Naive thymus-derived CD4-positive, alpha-beta T cell (primary cell): Measurements from ENCODE around the gene PLPPR3. TPM values are rescaled to one million over a fixed set of nuclear protein-coding genes. Genes with fewer than 3 reads are reported as not detected.

Source experiments
- ATAC-seq: fragments of 150-1000 bp; cut with Tn5 transposase; 2 replicates; pipeline ENCODE4 v1.10.0; 2021; ENCODE audit warnings: mild to moderate bottlenecking, moderate library complexity
- CTCF ChIA-PET: fragments of 350-600 bp; sonication (Branson Sonifier 250); formaldehyde crosslinking; loops from one replicate; lab custom pipeline; 2021; ENCODE audit warnings: antibody characterized with exemption; lab: Charles Lee
- POLR2A ChIA-PET: fragments of 350-600 bp; sonication (Branson Sonifier 250); formaldehyde crosslinking; loops from one replicate; lab custom pipeline; 2021; ENCODE audit warnings: antibody characterized with exemption, inconsistent platforms; lab: Charles Lee
- DNase-seq, 9 donors: peaks; one replicate each; pipeline versions ENCODE4 v3.0.0 to v3.0.0-alpha.2; 2020 to 2022; ENCODE audit warnings: mixed read lengths in 1 of 9
- H3K27ac ChIP-seq: one replicate; pipeline ENCODE4 v1.7.0; 2013; ENCODE audit warnings: mild to moderate bottlenecking, low read depth, low read length, moderate library complexity
- H3K27me3 ChIP-seq, 2 donors: one replicate each; pipeline ENCODE4 v1.7.0; 2013; ENCODE audit warnings: low read length in 2 of 2, mild to moderate bottlenecking in 2 of 2, moderate library complexity in 2 of 2; ENCODE audit not compliant: control insufficient read depth in 2 of 2, insufficient read depth in 2 of 2
- H3K36me3 ChIP-seq, 3 experiments: 1 replicate in 2 of 3; 2 replicates in 1 of 3; pipeline ENCODE4 v1.7.0; 2013; ENCODE audit warnings: low read length in 3 of 3, mild to moderate bottlenecking in 3 of 3, moderate library complexity in 1 of 3; ENCODE audit not compliant: insufficient read depth in 3 of 3, control insufficient read depth in 2 of 3
- H3K4me1 ChIP-seq, 2 donors: one replicate each; pipeline ENCODE4 v1.7.0; 2013; ENCODE audit warnings: low read length in 2 of 2, mild to moderate bottlenecking in 2 of 2, moderate library complexity in 1 of 2; ENCODE audit not compliant: control insufficient read depth in 2 of 2, insufficient read depth in 2 of 2
- H3K4me3 ChIP-seq: 2 replicates; pipeline ENCODE4 v1.7.0; 2013; ENCODE audit warnings: mild to moderate bottlenecking, low read length
- H3K9me3 ChIP-seq, 3 experiments: 1 replicate in 2 of 3; 2 replicates in 1 of 3; pipeline ENCODE4 v1.7.0; 2013; ENCODE audit warnings: low read length in 3 of 3; ENCODE audit not compliant: control insufficient read depth in 2 of 3
- H3K27ac Mint-ChIP-seq, 9 donors: one replicate each; pipeline ENCODE4 v1.8.0; 2020 to 2022; ENCODE audit warnings: mixed read lengths in 9 of 9, mild to moderate bottlenecking in 8 of 9, moderate library complexity in 5 of 9, inconsistent platforms in 2 of 9
- H3K27me3 Mint-ChIP-seq, 5 donors: one replicate each; pipeline ENCODE4 v1.8.0; 2021 to 2022; ENCODE audit warnings: mixed read lengths in 5 of 5, mild to moderate bottlenecking in 1 of 5
- H3K36me3 Mint-ChIP-seq, 5 donors: one replicate each; pipeline ENCODE4 v1.8.0; 2020 to 2022; ENCODE audit warnings: mixed read lengths in 5 of 5, mild to moderate bottlenecking in 3 of 5, inconsistent platforms in 1 of 5
- H3K4me1 Mint-ChIP-seq, 7 donors: one replicate each; pipeline ENCODE4 v1.8.0; 2020 to 2022; ENCODE audit warnings: mixed read lengths in 7 of 7, mild to moderate bottlenecking in 3 of 7, inconsistent platforms in 1 of 7
- H3K4me3 Mint-ChIP-seq, 10 donors: one replicate each; pipeline ENCODE4 v1.8.0; 2020 to 2022; ENCODE audit warnings: mild to moderate bottlenecking in 10 of 10, mixed read lengths in 10 of 10, moderate library complexity in 6 of 10, inconsistent platforms in 2 of 10
- H3K9me3 Mint-ChIP-seq, 11 donors: one replicate each; pipeline ENCODE4 v1.8.0; 2020 to 2022; ENCODE audit warnings: mixed read lengths in 11 of 11, mild to moderate bottlenecking in 4 of 11, inconsistent platforms in 1 of 11, moderate library complexity in 1 of 11
- intact Hi-C, 2 donors: fragments of 100-400 bp; cut with micrococcal nuclease; formaldehyde crosslinking; loops; one replicate each; pipeline ENCODE4 v1.15.1; 2023
- microRNA-seq: library from miRNA; unstranded; fragments of <30 nt; microRNA quantifications from one replicate; pipeline ENCODE4 v1.2.0, GENCODE V29; 2022; ENCODE audit warnings: borderline microRNAs expressed
- polyA plus RNA-seq, 2 donors: library from polyadenylated mRNA; unstranded; fragments of 300-500 nt; fragmentation: Illumina TruSeq; gene quantifications; one replicate each; pipeline ENCODE4 v1.2.3, GENCODE V29; 2021
- total RNA-seq, 6 experiments: library from RNA in 5 of 6; stranded (reverse) in 5 of 6; gene quantifications; 1 replicate in 5 of 6; 2 replicates in 1 of 6; pipeline ENCODE4 v1.2.3 and lab custom pipeline; 2021 to 2026

Gene PLPPR3
- total and polyA plus RNA-seq, 7 experiments from 2014 or later: not detected

DNA sequence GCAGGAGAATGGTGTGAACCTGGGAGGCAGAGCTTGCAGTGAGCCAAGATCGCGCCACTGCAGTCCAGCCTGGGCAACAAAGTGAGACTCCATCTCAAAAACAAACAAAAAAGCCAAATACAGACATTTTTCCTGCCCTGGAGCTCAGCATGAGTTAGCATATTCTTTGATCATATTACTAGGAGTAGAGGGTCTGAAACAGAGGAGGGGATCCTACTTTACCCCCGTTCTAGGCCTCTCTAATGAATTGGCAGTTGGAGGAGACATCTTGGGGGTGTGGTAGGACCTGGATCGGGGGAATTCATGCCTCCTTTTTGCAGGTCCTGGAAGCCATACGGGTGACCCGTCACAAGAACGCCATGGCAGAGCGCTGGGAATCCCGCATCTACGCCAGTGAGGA lies 58.6 kb downstream of the PLPPR3 start:
- intact Hi-C loops: no loop called here
- DNase-seq (no peak), ATAC-seq (no peak)
- Histone ChIP-seq H3K9me3 (peaks cover 0 to 12% (median 0%) of the 10 kb centered on the region in 3 experiments), H3K27ac (no peak overlapping the region), H3K4me3 (no peak overlapping the region), H3K36me3 (no peaks in the 10 kb centered on the region), H3K27me3 (no peaks in the 10 kb centered on the region), H3K4me1 (no peaks in the 10 kb centered on the region)
- CTCF ChIA-PET: no interaction called here
- H3K4me1 Mint-ChIP-seq: peaks cover 0 to 3% (median 0%) of the 10 kb centered on the region in 7 donors
- peaks cover 0 to 4% (median 3%) of the 10 kb centered on the region in 5 donors for H3K36me3 Mint-ChIP-seq
- no peak overlapping the region for H3K4me3 Mint-ChIP-seq
- no peak overlapping the region for H3K27ac Mint-ChIP-seq
- peaks cover 0 to 6% (median 4%) of the 10 kb centered on the region in 5 donors for H3K27me3 Mint-ChIP-seq
- H3K9me3 Mint-ChIP-seq: peaks cover 0 to 18% (median 6%) of the 10 kb centered on the region in 11 donors
- POLR2A ChIA-PET: no interaction called here

Small RNA genes within 50 kb of the gene (microRNA-seq; reads per million reads assigned to microRNA genes)
- 1.6 reads per million for gene MIR3187
- gene MIR4745: not detected

Other genes starting within 250 kb of the PLPPR3 start
- 100 to 1,000 TPM; 109 to 247 (median 120) TPM for gene BSG, start 249.4 kb downstream of the PLPPR3 start, total RNA-seq
- gene BSG, start 249.4 kb downstream of the PLPPR3 start, polyA plus RNA-seq: 100 to 1,000 TPM; 246 to 349 TPM
- gene HCN2, start 232.1 kb downstream of the PLPPR3 start, total RNA-seq: 1 to 10 TPM in 4 of 5 experiments, under 1 TPM in 1; 0.93 to 2.6 (median 2.2) TPM
- gene HCN2, start 232.1 kb downstream of the PLPPR3 start, polyA plus RNA-seq: not detected
- 100 to 1,000 TPM in 1 of 5 experiments, 10 to 100 TPM in 4; 61.2 to 105 (median 71.3) TPM for gene POLRMT, start 188.4 kb downstream of the PLPPR3 start, total RNA-seq
- gene POLRMT, start 188.4 kb downstream of the PLPPR3 start, polyA plus RNA-seq: 10 to 100 TPM; 37.4 to 51.8 TPM
- 1 to 10 TPM in 2 of 5 experiments, under 1 TPM in 2, not detected in 1; 0.17 to 1.8 (median 0.95) TPM for gene FGF22, start 182.1 kb downstream of the PLPPR3 start, total RNA-seq
- gene FGF22, start 182.1 kb downstream of the PLPPR3 start, polyA plus RNA-seq: not detected
- 100 to 1,000 TPM in 3 of 5 experiments, 10 to 100 TPM in 2; 75.1 to 110 (median 101) TPM for gene RNF126, start 158.7 kb downstream of the PLPPR3 start, total RNA-seq
- gene RNF126, start 158.7 kb downstream of the PLPPR3 start, polyA plus RNA-seq: 10 to 100 TPM; 55.3 to 70.3 TPM
- gene FSTL3, start 145.6 kb downstream of the PLPPR3 start, total RNA-seq: 1 to 10 TPM; 3.1 to 6.4 (median 5.0) TPM
- 1 to 10 TPM; 2.7 to 2.8 TPM for gene FSTL3, start 145.6 kb downstream of the PLPPR3 start, polyA plus RNA-seq
- gene PRSS57, start 126.5 kb downstream of the PLPPR3 start, total RNA-seq: 1 to 10 TPM in 1 of 5 experiments, under 1 TPM in 1, not detected in 3; 0.27 to 2.1 TPM
- gene PRSS57, start 126.5 kb downstream of the PLPPR3 start, polyA plus RNA-seq: not detected
- 1 to 10 TPM in 1 of 5 experiments, not detected in 4; 1.0 TPM for gene PALM, start 113.0 kb downstream of the PLPPR3 start, total RNA-seq
- not detected for gene PALM, start 113.0 kb downstream of the PLPPR3 start, polyA plus RNA-seq
- not detected for gene MISP, start 70.8 kb downstream of the PLPPR3 start, total RNA-seq
- not detected for gene MISP, start 70.8 kb downstream of the PLPPR3 start, polyA plus RNA-seq
- 100 to 1,000 TPM; 313 to 524 (median 326) TPM for gene PTBP1, start 24.5 kb downstream of the PLPPR3 start, total RNA-seq
- gene PTBP1, start 24.5 kb downstream of the PLPPR3 start, polyA plus RNA-seq: 100 to 1,000 TPM; 113 to 227 TPM
- 1 to 10 TPM in 1 of 5 experiments, under 1 TPM in 1, not detected in 3; 0.64 to 4.1 TPM for gene AZU1, start 5.9 kb upstream of the PLPPR3 start, total RNA-seq
- gene AZU1, start 5.9 kb upstream of the PLPPR3 start, polyA plus RNA-seq: not detected
- 1 to 10 TPM in 1 of 5 experiments, not detected in 4; 2.7 TPM for gene PRTN3, start 19.0 kb upstream of the PLPPR3 start, total RNA-seq
- not detected for gene PRTN3, start 19.0 kb upstream of the PLPPR3 start, polyA plus RNA-seq
- 1 to 10 TPM in 1 of 5 experiments, not detected in 4; 4.9 TPM for gene ELANE, start 30.3 kb upstream of the PLPPR3 start, total RNA-seq
- not detected for gene ELANE, start 30.3 kb upstream of the PLPPR3 start, polyA plus RNA-seq
- gene CFD, start 37.7 kb upstream of the PLPPR3 start, total RNA-seq: 10 to 100 TPM in 2 of 5 experiments, 1 to 10 TPM in 3; 1.3 to 58.0 (median 2.1) TPM
- gene CFD, start 37.7 kb upstream of the PLPPR3 start, polyA plus RNA-seq: 1 to 10 TPM; 4.9 to 8.0 TPM
- 10 to 100 TPM; 47.5 to 78.2 (median 67.6) TPM for gene MED16, start 71.2 kb upstream of the PLPPR3 start, total RNA-seq
- 100 to 1,000 TPM in 1 of 2 donors, 10 to 100 TPM in 1; 65.7 to 142 TPM for gene MED16, start 71.2 kb upstream of the PLPPR3 start, polyA plus RNA-seq
- not detected for gene RNU6-9, start 71.5 kb upstream of the PLPPR3 start, total RNA-seq
- gene RNU6-9, start 71.5 kb upstream of the PLPPR3 start, polyA plus RNA-seq: not detected
- gene R3HDM4, start 91.3 kb upstream of the PLPPR3 start, total RNA-seq: 100 to 1,000 TPM; 123 to 219 (median 184) TPM
- 100 to 1,000 TPM; 195 to 251 TPM for gene R3HDM4, start 91.3 kb upstream of the PLPPR3 start, polyA plus RNA-seq
- 1 to 10 TPM; 1.1 to 3.0 (median 1.7) TPM for gene KISS1R, start 95.4 kb upstream of the PLPPR3 start, total RNA-seq
- under 1 TPM; 0.72 to 0.85 TPM for gene KISS1R, start 95.4 kb upstream of the PLPPR3 start, polyA plus RNA-seq
- gene ARID3A, start 104.1 kb upstream of the PLPPR3 start, total RNA-seq: 10 to 100 TPM in 3 of 5 experiments, 1 to 10 TPM in 2; 7.1 to 33.1 (median 10.2) TPM
- under 1 TPM; 0.57 to 0.95 TPM for gene ARID3A, start 104.1 kb upstream of the PLPPR3 start, polyA plus RNA-seq
- gene WDR18, start 162.4 kb upstream of the PLPPR3 start, total RNA-seq: 10 to 100 TPM; 20.7 to 63.8 (median 48.5) TPM
- gene WDR18, start 162.4 kb upstream of the PLPPR3 start, polyA plus RNA-seq: 10 to 100 TPM; 69.8 to 74.4 TPM
- under 1 TPM in 3 of 5 experiments, not detected in 2; 0.10 to 0.56 (median 0.19) TPM for gene GRIN3B, start 178.5 kb upstream of the PLPPR3 start, total RNA-seq
- not detected for gene GRIN3B, start 178.5 kb upstream of the PLPPR3 start, polyA plus RNA-seq
- 100 to 1,000 TPM; 189 to 347 (median 311) TPM for gene TMEM259, start 199.2 kb upstream of the PLPPR3 start, total RNA-seq
- gene TMEM259, start 199.2 kb upstream of the PLPPR3 start, polyA plus RNA-seq: 10 to 100 TPM; 40.7 to 86.1 TPM
- gene RNU6-2, start 199.6 kb upstream of the PLPPR3 start, total RNA-seq: not detected
- gene RNU6-2, start 199.6 kb upstream of the PLPPR3 start, polyA plus RNA-seq: not detected
- gene CNN2, start 204.7 kb upstream of the PLPPR3 start, total RNA-seq: 100 to 1,000 TPM; 234 to 440 (median 240) TPM
- 100 to 1,000 TPM; 401 to 704 TPM for gene CNN2, start 204.7 kb upstream of the PLPPR3 start, polyA plus RNA-seq
- 100 to 1,000 TPM in 4 of 5 experiments, 10 to 100 TPM in 1; 57.8 to 323 (median 155) TPM for gene ABCA7, start 218.2 kb upstream of the PLPPR3 start, total RNA-seq
- 10 to 100 TPM in 1 of 2 donors, 1 to 10 TPM in 1; 6.6 to 25.5 TPM for gene ABCA7, start 218.2 kb upstream of the PLPPR3 start, polyA plus RNA-seq
- 1,000 to 10,000 TPM in 1 of 5 experiments, 100 to 1,000 TPM in 4; 467 to 1,030 (median 779) TPM for gene ARHGAP45, start 245.2 kb upstream of the PLPPR3 start, total RNA-seq
- 100 to 1,000 TPM; 305 to 880 TPM for gene ARHGAP45, start 245.2 kb upstream of the PLPPR3 start, polyA plus RNA-seq